PC-9 (cell line): Measurements from ENCODE around the gene CSRP2.

Experiments
- EZH2 ChIP-seq: fragments of 200-600 bp; sonication (generic); IDR thresholded peaks from 2 replicates; pipeline ENCODE4 v1.8.0; 2017; ENCODE audit warnings: antibody characterized with exemption, low read depth
- TF ChIP-seq, protein P1 (sequence below): fragments of 200-600 bp; sonication (generic); conservative IDR thresholded peaks from 2 replicates; pipeline ENCODE4 v1.6.1; 2017; ENCODE audit warnings: mixed run types, antibody characterized with exemption, mild to moderate bottlenecking, moderate library complexity

DNA sequence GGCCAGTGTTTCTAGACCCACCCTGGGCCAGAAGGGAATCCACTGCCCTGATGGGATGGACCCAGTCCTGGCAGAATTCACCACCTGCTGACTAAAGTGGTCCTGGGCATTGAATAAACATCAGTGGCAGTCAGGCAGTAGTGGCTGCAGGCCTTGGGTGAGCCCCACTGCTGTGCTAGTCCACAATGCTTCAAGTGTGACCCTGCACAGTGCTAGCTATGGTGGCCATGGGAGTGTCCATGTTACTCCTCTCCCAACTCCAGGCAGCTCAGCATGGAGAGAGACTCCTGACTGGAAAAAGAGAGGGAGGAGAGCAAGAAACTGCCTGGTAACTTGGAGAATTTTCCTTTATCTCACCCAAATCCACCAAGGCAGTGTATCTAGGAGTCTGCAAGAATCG is 17.5 kb upstream of the CSRP2 start:
- TF ChIP-seq, protein P1, sequence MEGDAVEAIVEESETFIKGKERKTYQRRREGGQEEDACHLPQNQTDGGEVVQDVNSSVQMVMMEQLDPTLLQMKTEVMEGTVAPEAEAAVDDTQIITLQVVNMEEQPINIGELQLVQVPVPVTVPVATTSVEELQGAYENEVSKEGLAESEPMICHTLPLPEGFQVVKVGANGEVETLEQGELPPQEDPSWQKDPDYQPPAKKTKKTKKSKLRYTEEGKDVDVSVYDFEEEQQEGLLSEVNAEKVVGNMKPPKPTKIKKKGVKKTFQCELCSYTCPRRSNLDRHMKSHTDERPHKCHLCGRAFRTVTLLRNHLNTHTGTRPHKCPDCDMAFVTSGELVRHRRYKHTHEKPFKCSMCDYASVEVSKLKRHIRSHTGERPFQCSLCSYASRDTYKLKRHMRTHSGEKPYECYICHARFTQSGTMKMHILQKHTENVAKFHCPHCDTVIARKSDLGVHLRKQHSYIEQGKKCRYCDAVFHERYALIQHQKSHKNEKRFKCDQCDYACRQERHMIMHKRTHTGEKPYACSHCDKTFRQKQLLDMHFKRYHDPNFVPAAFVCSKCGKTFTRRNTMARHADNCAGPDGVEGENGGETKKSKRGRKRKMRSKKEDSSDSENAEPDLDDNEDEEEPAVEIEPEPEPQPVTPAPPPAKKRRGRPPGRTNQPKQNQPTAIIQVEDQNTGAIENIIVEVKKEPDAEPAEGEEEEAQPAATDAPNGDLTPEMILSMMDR = no peak
- TF ChIP-seq EZH2 = no peak
